ENCODE results near the gene IVD.

The IVD gene

GRCh38 chr15:40397688-40398412 lies 7.7 kb upstream of the IVD start:
- Histone ChIP-seq H3K4me3 (ENCODE audit: low read length) (no peak overlapping the region), H3F3A (ENCODE audit: control insufficient read depth, insufficient read depth) (peaks cover 9% of the 10 kb centered on the region), H3K27me3 (ENCODE audit: control insufficient read depth, low read length) (no peaks in the 10 kb centered on the region), H3K4me1 (ENCODE audit: control insufficient read depth, low read length) (peaks cover 17% of the 10 kb centered on the region), H3K79me2 (ENCODE audit: control insufficient read depth, low read length) (no peaks in the 10 kb centered on the region), H3K27ac (ENCODE audit: low read depth, low read length) (no peak overlapping the region), H3K9me3 (ENCODE audit: control insufficient read depth, insufficient read depth, low read length) (no peaks in the 10 kb centered on the region; the same call in 1 of the 2 replicates), H4K20me1 (ENCODE audit: control insufficient read depth, insufficient read depth, low read depth, low read length) (no peaks in the 10 kb centered on the region), H3K9me2 (replicated peaks; ENCODE audit: control insufficient read depth, low read length) (no peaks in the 10 kb centered on the region), H3K36me3 (ENCODE audit: control insufficient read depth, low read length) (peaks cover 19% of the 10 kb centered on the region), H3K4me2 (ENCODE audit: low read length) (peak overlapping the region; percentile 45)
- TF ChIP-seq CTCF (IDR thresholded peaks at IDR 0.05; ENCODE audit: low read depth, low read length, poor library complexity, severe bottlenecking) (no peak), EZH2phosphoT487 (IDR thresholded peaks at IDR 0.05; ENCODE audit: borderline replicate concordance, low read length) (no peak)

- Histone ChIP-seq H3K9me3 (ENCODE audit: control insufficient read depth, insufficient read depth, low read length) (no peaks in the 10 kb centered on the region; the same call in 1 of the 2 replicates), H4K20me1 (ENCODE audit: control insufficient read depth, insufficient read depth, low read depth, low read length) (no peaks in the 10 kb centered on the region), H3K36me3 (ENCODE audit: control insufficient read depth, low read length) (peaks cover 13% of the 10 kb centered on the region), H3K27ac (ENCODE audit: low read depth, low read length) (0 out of 2 replicates have a peak overlapping the region, but pooled peaks have one; percentile 1), H3K4me1 (ENCODE audit: control insufficient read depth, low read length) (peaks cover 17% of the 10 kb centered on the region), H3K4me2 (ENCODE audit: low read length) (peak overlapping the region; percentile 45), H3K4me3 (ENCODE audit: low read length) (no peak overlapping the region), H3K9me2 (replicated peaks; ENCODE audit: control insufficient read depth, low read length) (no peaks in the 10 kb centered on the region), H3F3A (ENCODE audit: control insufficient read depth, insufficient read depth) (peaks cover 9% of the 10 kb centered on the region), H3K27me3 (ENCODE audit: control insufficient read depth, low read length) (no peaks in the 10 kb centered on the region), H3K79me2 (ENCODE audit: control insufficient read depth, low read length) (no peaks in the 10 kb centered on the region)
- no peak for TF ChIP-seq CTCF (IDR thresholded peaks at IDR 0.05; ENCODE audit: low read depth, low read length, poor library complexity, severe bottlenecking)
- TF ChIP-seq EZH2phosphoT487 (IDR thresholded peaks at IDR 0.05; ENCODE audit: borderline replicate concordance, low read length), result no peak
These were observed 7.2 kb upstream of the IVD start for GRCh38 chr15:40398413-40398873.

GRCh38 chr15:40399370-40399769 lies 6.2 kb upstream of the IVD start:
- TF ChIP-seq EZH2phosphoT487 (IDR thresholded peaks at IDR 0.05; ENCODE audit: borderline replicate concordance, low read length) (no peak), CTCF (IDR thresholded peaks at IDR 0.05; ENCODE audit: low read depth, low read length, poor library complexity, severe bottlenecking) (no peak)
- Histone ChIP-seq H3K4me3 (ENCODE audit: low read length) (no peak overlapping the region), H3K4me1 (ENCODE audit: control insufficient read depth, low read length) (peaks cover 17% of the 10 kb centered on the region), H3K36me3 (ENCODE audit: control insufficient read depth, low read length) (peaks cover 4% of the 10 kb centered on the region), H3K9me2 (replicated peaks; ENCODE audit: control insufficient read depth, low read length) (no peaks in the 10 kb centered on the region), H3K79me2 (ENCODE audit: control insufficient read depth, low read length) (no peaks in the 10 kb centered on the region), H3K4me2 (ENCODE audit: low read length) (no peak overlapping the region), H3K27me3 (ENCODE audit: control insufficient read depth, low read length) (no peaks in the 10 kb centered on the region), H3K9me3 (ENCODE audit: control insufficient read depth, insufficient read depth, low read length) (no peaks in the 10 kb centered on the region; the same call in 1 of the 2 replicates), H3K27ac (ENCODE audit: low read depth, low read length) (no peak overlapping the region), H3F3A (ENCODE audit: control insufficient read depth, insufficient read depth) (peaks cover 9% of the 10 kb centered on the region), H4K20me1 (ENCODE audit: control insufficient read depth, insufficient read depth, low read depth, low read length) (no peaks in the 10 kb centered on the region)

Data from DOHH2 (cell line).